ENCODE measurements around the gene WFS1.

WFS1 gene

DNA sequence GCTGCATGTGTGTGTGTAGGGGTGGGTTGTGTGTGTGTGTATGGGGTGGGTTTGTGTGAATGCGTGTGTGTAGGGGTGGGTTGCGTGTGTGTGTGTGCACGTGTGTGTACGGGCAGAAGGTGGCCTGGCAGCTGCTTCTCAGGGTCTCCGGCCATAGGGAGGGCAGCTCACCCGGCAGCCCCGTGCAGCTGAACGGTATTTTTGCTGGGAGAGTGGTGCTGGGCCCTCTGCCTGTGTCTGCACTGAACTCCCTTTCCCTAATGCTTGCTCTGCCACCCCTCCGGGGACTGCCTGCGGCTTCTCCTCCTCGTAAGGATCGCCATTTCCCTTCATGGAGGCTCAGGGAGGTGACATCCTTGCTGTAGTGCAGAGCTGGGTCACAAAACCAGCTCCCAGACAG is 30.2 kb downstream of the WFS1 start:
- no peak for DNase-seq (ENCODE audit: low read depth)

DNA sequence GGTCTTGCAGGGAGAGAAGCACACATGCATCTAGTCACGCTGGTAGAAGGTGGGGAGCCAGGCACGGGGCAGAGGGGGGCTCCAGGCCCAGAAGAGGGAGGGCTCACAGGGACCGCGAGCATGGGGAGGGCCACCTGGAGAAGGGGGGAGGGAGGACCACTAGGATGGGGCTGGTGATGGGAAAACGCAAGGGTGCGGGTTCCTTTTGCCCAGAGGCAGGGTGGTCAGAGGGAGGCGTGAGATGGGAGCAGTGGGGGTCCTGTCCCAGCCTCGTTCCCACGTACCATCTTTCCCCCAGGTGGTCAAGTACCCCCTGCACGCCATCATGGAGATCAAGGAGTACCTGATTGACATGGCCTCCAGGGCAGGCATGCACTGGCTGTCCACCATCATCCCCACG is 30.7 kb downstream of the WFS1 start:
- no peak for DNase-seq (ENCODE audit: low read depth)

DNA sequence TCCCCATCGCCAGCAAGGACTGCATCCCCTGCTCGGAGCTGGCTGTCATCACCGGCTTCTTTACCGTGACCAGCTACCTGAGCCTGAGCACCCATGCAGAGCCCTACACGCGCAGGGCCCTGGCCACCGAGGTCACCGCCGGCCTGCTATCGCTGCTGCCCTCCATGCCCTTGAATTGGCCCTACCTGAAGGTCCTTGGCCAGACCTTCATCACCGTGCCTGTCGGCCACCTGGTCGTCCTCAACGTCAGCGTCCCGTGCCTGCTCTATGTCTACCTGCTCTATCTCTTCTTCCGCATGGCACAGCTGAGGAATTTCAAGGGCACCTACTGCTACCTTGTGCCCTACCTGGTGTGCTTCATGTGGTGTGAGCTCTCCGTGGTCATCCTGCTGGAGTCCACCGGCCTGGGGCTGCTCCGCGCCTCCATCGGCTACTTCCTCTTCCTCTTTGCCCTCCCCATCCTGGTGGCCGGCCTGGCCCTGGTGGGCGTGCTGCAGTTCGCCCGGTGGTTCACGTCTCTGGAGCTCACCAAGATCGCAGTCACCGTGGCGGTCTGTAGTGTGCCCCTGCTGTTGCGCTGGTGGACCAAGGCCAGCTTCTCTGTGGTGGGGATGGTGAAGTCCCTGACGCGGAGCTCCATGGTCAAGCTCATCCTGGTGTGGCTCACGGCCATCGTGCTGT is 31.5 kb downstream of the WFS1 start:
- no peak for DNase-seq (ENCODE audit: low read depth)

DNA sequence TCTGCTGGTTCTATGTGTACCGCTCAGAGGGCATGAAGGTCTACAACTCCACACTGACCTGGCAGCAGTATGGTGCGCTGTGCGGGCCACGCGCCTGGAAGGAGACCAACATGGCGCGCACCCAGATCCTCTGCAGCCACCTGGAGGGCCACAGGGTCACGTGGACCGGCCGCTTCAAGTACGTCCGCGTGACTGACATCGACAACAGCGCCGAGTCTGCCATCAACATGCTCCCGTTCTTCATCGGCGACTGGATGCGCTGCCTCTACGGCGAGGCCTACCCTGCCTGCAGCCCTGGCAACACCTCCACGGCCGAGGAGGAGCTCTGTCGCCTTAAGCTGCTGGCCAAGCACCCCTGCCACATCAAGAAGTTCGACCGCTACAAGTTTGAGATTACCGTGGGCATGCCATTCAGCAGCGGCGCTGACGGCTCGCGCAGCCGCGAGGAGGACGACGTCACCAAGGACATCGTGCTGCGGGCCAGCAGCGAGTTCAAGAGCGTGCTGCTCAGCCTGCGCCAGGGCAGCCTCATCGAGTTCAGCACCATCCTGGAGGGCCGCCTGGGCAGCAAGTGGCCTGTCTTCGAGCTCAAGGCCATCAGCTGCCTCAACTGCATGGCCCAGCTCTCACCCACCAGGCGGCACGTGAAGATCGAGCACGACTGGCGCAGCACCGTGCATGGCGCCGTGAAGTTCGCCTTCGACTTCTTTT is 32.2 kb downstream of the WFS1 start:
- DNase-seq (ENCODE audit: low read depth), result no peak

DNA sequence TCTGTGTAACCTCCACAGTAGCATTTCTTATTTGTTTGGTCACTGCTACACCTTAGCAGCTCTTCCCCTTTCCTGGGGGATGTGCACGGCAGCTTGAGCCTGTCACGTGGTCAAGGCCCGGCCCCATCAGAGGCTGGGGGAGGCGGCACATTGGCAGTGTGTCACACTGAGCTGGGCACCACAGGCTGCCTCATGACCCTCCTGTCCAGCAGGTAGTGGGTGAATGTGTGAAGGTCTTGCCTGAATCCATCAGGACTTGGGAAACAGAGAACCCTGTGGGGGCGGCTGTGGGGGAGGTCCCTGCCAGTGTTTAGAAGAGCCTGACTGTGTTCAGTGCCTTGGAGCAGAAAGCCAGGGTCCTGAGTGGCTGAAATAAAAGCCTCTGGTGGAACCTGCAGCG is 33.2 kb downstream of the WFS1 start:
- DNase-seq (ENCODE audit: low read depth), result no peak

DNA sequence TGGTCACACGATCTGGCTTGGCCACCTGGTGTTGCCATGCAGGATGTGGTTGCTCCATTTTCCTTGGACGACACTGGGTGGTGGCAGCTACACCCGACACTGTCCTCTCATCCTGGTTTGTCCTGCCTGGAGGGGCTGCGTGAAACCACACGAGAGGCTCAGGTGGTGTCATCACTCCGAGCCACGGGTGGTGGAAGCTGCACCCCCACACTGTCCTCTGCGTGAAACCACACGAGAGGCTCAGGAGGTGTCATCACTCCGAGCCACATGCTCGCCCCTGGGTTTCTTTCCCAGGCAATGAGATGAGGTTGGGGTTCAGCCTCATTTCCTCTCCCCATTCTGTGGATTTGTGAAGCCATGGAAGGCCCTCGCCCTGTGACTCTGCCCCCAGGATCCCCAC is 34.3 kb downstream of the WFS1 start:
- no peak for DNase-seq (ENCODE audit: low read depth)

DNA sequence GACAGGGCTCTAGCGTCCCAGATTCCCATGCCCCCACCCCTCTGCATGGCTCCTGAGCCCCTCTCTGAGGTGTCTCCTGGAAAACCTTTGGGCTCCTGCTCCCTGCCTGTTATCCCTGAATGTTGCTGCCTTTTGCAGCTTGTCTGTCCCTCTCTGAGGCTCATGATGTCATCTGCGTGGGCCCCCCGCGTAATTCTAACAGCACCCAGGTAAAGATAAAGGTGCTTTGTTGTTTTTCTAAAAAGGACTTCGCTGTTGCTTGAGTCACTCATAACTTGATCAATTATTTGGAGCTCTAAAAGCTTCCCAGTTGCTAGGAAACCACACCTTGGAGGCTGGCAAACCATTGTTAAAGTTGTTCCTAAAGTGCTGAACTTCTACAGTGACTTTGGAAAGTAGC is 36.6 kb downstream of the WFS1 start:
- DNase-seq (ENCODE audit: low read depth), result no peak

GRCh38 chr4:6307230-6307629 is 37.6 kb downstream of the WFS1 start:
- DNase-seq (ENCODE audit: low read depth), result no peak

DNA sequence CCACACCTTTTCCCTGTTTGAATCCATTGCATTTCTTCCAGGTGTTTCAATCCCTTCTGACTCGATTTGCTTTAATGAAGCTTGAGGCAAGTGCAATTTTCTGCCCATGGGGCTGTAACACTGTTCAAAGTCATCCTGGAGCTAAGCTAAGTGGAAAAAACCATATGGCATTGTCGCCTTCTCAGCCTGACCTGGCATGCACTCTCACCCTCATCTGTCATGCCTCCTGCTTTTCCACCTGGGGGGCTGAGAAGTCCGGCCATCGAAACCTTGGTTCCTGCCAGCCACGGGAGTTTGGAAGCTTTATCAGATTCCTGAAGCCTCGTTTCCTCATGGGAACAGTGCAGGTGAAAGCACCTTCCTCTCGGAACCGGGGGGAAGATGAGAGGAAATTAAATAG is 38.2 kb downstream of the WFS1 start:
- no peak for DNase-seq (ENCODE audit: low read depth)

DNA sequence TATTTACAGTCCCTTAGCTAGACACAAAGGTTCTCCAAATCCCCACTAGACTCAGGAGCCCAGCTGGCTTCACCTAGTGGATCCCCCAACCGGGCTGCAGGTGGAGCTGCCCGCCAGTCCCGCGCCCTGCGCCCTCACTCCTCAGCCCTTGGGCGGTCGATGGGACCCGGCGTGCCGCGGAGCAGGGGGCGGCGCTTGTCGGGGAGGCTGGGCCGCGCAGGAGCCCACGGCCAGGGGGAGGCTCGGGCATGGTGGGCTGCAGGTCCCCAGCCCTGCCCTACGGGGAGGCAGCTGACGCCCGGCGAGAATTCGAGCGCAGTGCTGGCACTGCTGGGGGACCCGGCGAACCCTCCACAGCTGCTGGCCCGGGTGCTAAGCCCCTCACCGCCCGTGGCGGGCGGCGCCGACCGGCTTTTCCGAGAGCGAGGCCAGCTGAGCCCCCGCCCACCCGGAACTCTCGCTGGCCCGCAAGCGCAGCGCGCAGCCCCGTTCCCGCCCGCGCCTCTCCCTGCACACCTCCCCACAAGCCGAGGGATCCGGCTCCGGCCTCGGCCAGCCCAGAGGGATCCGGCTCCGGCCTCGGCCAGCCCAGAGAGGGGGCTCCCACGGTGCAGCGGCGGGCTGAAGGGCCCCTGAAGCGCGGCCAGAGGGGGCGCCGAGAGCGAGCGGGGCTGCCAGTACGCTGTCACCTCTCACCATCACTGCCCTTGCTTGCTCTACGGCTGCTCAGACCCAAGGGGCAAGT is 39.4 kb downstream of the WFS1 start:
- DNase-seq (ENCODE audit: low read depth), result peak; percentile 13

DNA sequence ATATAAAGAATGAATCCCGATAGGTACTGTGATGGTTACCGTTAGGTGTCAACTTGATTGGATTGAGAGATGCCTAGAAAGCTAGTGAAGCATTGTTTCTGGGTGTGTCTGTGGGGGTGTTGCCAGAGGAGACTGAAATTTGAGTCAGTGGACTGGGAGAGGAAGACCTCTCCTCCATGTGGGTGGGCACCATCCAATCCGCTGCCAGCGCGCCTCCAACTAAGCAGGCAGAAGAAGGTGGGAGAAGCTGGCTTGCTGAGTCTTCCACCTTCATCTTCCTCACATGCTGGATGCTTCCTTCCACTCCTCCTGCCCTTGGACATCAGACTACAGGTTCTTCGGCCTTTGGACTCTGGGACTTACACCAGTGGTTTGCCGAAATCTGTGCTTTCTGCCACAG is 40.1 kb downstream of the WFS1 start:
- no peak for DNase-seq (ENCODE audit: low read depth)

DNA sequence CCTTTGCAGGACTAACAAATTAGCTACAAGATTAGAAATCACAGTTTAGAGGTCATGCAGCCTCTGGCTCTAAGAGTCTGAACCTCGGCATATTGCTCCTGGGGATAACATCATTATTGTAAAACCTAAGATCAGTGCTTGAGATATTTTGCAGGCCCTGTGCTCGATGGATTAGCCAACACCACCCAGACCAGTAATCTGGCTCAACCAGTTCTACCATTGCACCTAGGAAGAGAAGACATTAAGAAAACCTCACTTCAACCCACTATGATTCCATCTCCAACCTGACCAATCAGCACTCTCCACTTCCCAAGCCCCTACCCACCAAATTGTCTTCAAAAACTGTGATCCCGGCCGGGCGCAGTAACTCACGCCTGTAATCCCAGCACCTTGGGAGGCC is 43.6 kb downstream of the WFS1 start:
- no peak for DNase-seq (ENCODE audit: low read depth)

GRCh38 chr4:6316461-6317003 is 46.9 kb downstream of the WFS1 start:
- DNase-seq (ENCODE audit: low read depth), result no peak

DNA sequence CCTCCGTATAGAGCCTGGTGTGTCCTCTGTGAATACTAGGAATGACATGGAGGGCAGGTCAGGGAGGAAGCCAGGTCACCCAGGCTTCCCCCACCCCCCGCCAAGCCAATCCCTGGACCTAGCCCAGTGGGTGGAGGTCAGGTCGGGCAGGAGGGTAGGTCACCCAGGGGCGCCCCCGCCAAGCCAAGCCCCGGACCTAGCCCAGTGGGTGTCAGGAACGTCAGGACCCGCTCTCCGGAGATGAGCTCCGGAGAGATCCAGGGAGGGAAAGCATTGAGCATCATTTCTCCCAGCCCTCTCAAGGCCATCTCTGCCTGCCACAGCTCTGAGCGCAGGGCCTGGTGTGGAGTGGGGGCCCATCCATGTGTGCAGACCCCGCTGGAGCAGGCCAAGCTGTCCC is 48.6 kb downstream of the WFS1 start:
- no peak for DNase-seq (ENCODE audit: low read depth)

DNA sequence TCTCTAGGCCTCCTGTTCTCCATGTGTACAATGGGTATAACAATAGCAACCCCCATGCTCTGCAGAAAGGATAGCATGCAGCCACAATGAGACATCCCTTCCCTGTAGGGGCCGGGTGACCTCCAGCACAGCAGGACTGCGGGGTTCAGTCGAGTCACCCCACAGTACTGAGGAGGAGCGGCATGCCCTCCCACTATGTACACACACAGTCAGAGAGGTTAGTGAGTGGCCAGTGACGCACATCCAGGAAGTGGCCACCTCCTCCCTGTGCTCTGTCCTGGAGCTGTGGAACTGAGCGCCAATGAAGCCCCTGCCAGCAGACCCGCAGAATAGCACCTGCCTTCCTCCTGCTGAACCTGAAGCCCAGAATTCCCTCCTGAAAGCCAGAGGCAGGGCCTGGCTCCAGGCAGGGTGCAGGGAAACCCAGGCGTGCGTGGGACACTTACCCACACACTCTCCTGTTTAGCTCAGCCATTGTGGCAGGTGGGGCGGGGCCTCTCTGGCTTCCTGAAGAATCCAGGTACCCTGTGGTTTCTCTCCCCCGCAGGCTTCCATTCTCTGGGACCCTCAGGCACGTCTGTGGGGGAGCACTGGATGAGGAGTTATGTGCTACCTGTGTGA is 50.0 kb downstream of the WFS1 start:
- no peak for DNase-seq (ENCODE audit: low read depth)

GRCh38 chr4:6320663-6321062 is 51.0 kb downstream of the WFS1 start:
- no peak for DNase-seq (ENCODE audit: low read depth)

GRCh38 chr4:6321361-6321760 is 51.7 kb downstream of the WFS1 start:
- no peak for DNase-seq (ENCODE audit: low read depth)

DNA sequence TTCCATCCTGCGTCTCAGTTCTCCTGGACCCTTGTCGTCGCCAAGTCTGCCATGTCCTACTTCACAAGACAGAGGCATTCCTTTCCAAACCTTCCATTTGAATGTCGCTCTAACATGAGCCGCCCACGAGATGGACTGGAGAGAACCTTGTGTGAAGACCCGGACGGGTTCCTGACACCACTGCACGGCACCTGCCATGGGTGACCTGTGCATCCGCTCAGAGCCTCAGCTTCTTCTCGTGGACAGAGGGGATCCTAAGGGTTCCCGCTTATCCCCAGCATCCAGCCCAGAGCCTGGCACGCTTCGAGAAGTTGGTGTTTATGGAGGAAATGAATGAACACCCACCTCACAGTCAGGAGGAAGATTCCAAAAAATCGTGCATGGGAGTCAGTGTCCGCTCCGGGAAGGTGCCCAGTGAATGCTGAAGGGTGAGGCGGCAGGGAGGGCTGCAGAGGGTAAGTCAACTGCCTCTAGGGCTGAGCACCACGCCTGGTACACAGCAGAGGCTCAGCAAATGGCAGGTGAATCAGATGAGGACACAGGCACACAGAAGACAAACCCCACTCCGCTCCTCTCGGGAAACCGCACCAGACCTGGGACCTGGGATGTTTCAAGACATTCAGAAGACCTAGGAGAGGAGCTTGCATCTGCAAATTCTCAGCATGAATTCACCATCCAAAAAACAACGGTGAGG is 52.6 kb downstream of the WFS1 start:
- DNase-seq (ENCODE audit: low read depth), result no peak

GRCh38 chr4:6322761-6323566 is 53.3 kb downstream of the WFS1 start:
- DNase-seq (ENCODE audit: low read depth), result no peak

DNA sequence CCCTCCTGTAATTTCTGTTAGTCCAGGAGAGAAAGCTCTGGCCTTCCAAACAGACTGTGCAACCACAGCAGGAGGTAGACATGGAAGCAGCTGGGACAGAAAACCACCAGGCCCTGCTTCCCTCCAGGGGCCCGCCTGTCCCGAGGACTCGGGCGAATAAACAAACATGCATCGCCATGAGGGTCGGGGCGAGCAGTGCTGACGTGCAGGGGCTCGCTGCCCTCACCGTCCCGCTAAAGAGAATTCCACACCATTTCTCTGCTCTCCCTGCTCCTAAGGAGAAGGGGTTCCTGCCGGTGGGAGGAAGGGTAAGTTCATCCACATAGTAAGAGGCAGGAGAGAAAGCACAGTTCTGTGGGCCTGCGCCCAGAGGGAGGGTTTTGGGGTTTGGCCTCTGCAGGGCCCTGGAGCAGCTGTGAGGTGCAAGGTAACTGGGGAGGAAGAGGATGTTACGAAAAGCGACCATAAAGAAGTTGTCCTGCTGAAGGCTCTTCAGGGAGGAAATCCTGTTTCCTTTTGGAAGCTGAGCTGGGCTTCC is 54.9 kb downstream of the WFS1 start:
- no peak for DNase-seq (ENCODE audit: low read depth)
